ENCODE results near the gene MCTP2. TPM values are rescaled to one million over a fixed set of nuclear protein-coding genes. Genes with fewer than 3 reads are reported as not detected.

Gene MCTP2
- total RNA-seq, 1 donor from 2014 or later = 54.2 TPM

DNA sequence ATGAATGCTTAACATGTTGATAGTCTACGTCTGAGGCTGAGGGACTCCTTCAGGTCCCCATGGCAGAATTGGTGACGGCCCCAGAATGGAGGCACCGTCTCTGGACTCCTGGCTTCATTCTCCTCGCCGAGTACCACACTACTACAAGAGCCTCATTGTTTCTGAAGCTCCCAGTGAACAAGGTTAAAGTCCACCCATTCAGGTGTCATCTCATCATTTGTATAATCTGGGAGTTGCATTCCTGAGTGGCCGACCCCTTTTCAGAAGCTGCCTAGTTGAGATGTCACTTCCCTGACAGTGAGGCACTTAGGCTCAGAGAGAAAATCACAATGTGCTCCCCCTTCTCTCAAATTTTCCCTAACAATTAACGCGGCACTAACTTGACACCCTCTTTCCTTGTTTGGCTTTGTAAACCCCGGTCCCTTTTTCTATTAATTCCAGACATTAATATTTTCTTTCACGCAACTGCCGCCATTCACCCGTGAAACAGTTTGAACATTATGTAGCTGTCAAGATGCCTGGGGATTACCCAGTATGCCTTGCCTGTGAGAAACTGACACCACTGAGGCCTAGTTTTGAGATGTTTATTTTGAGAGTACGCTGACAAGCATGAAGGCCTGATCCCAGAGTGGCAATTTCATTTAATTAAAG lies 105.6 kb downstream of the MCTP2 start:
- Mint-ChIP-seq H3K4me1 (no peaks in the 10 kb centered on the region), H3K27me3 (no peaks in the 10 kb centered on the region), H3K36me3 (ENCODE audit: low read depth) (peaks cover 50% of the 10 kb centered on the region), H3K9me3 (no peaks in the 10 kb centered on the region), H3K4me3 (no peak overlapping the region), H3K27ac (no peak overlapping the region)
- CTCF ChIA-PET = no interaction called here
- DNase-seq = no peak
- POLR2A ChIA-PET = no interaction called here
- no peak for ATAC-seq (ENCODE audit: low read depth)
- intact Hi-C loops (cut with micrococcal nuclease) = no loop called here
- TF ChIP-seq, protein P1, sequence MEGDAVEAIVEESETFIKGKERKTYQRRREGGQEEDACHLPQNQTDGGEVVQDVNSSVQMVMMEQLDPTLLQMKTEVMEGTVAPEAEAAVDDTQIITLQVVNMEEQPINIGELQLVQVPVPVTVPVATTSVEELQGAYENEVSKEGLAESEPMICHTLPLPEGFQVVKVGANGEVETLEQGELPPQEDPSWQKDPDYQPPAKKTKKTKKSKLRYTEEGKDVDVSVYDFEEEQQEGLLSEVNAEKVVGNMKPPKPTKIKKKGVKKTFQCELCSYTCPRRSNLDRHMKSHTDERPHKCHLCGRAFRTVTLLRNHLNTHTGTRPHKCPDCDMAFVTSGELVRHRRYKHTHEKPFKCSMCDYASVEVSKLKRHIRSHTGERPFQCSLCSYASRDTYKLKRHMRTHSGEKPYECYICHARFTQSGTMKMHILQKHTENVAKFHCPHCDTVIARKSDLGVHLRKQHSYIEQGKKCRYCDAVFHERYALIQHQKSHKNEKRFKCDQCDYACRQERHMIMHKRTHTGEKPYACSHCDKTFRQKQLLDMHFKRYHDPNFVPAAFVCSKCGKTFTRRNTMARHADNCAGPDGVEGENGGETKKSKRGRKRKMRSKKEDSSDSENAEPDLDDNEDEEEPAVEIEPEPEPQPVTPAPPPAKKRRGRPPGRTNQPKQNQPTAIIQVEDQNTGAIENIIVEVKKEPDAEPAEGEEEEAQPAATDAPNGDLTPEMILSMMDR (IDR thresholded peaks at IDR 0.05) = no peak

DNA sequence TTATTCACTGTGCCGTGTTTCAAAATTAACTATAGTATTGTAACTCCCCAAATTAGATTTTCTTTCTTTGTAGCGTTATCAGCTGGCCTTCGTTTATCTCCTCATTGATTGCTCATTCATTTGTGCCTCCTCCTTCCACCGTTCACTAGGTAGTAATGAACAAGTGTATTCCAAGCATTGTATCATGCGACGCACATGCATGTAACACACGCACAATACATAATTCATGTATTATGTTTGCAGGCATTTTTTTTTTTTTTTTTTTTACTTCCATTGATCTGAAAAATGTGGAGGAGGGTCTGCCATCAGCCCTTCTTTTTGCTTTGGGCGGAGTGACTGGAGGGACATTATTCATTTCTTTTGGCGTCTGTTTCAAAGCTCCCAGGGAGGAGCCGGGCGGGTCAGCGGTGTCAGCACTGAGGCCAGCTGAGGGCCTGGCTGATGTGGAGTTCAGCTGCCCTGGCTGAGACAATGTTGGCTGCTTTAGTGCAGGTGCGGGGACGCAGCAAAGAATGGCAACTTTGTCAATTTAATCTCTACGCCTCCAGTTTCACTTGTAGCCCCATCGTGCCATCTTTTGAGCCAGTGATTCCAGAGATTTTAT lies 107.0 kb downstream of the MCTP2 start:
- TF ChIP-seq, protein P1 (IDR thresholded peaks at IDR 0.05) = no peak
- Mint-ChIP-seq H3K27ac (no peak overlapping the region), H3K27me3 (no peaks in the 10 kb centered on the region), H3K4me1 (no peaks in the 10 kb centered on the region), H3K9me3 (no peaks in the 10 kb centered on the region), H3K4me3 (no peak overlapping the region), H3K36me3 (ENCODE audit: low read depth) (peaks cover 56% of the 10 kb centered on the region)
- ChIA-PET CTCF (interaction anchor here (2.7 to 5.3 kb wide), 2 partner anchors 13 to 175 kb away, joined by 8 to 21 read pairs; no protein-coding TSS in a partner anchor), POLR2A (no interaction called here)
- no peak for ATAC-seq (ENCODE audit: low read depth)
- DNase-seq = no peak
- intact Hi-C loops (cut with micrococcal nuclease) = no loop called here

DNA sequence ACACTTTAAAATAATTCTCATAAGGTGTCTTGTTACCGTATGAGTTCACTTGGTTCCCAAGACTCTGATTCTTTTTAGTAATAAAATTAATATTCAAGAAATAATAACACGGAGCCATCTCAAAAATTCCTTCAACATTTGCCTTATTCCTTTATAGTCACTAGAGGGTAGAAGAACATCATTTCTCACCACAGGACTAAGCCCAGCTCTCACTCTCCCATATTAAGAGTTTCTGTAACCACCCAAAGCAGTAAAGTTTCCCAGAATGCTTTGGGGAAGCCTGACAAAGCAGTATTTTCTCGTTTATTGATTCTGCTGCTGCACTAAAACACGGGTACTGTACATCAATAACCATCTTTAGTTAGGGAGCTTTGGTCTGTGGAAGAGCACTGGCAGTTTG lies 114.9 kb downstream of the MCTP2 start:
- intact Hi-C loops (cut with micrococcal nuclease) = no loop called here

DNA sequence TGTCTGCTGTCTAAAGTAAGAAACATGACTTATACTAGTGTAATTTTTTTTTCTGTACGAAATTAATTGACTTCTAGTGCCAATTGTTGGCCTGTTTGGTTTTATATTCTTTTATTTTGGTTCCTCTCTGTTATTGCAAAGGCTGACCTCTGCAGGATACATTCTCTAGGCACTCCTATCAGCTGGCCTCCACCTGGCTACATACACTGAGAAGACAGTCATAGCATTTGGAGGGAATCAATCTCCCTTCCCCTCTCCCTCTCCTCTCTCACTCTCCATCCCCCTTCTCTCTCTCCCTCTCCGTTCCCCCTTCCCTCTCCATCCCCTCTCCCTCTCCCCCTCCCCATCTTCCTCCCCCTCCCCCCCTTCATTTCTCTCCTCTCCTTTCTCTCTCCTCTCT lies 116.7 kb downstream of the MCTP2 start:
- H3K27me3 Mint-ChIP-seq = no peaks in the 10 kb centered on the region
- ChIA-PET POLR2A (no interaction called here), CTCF (no interaction called here)
- no peak overlapping the region for H3K27ac Mint-ChIP-seq
- DNase-seq (no peak), ATAC-seq (ENCODE audit: low read depth) (no peak)
- TF ChIP-seq, protein P1 (IDR thresholded peaks at IDR 0.05) = no peak
- no peak overlapping the region for H3K4me3 Mint-ChIP-seq
- no peaks in the 10 kb centered on the region for H3K9me3 Mint-ChIP-seq
- intact Hi-C loops (cut with micrococcal nuclease) = no loop called here
- H3K36me3 Mint-ChIP-seq (ENCODE audit: low read depth) = peaks cover 62% of the 10 kb centered on the region
- no peaks in the 10 kb centered on the region for H3K4me1 Mint-ChIP-seq

More for the DNA sequence above, 114.9 kb downstream of the MCTP2 start:
- Mint-ChIP-seq H3K4me1 (no peaks in the 10 kb centered on the region), H3K27ac (no peak overlapping the region), H3K36me3 (ENCODE audit: low read depth) (peaks cover 50% of the 10 kb centered on the region), H3K27me3 (no peaks in the 10 kb centered on the region), H3K9me3 (no peaks in the 10 kb centered on the region), H3K4me3 (no peak overlapping the region)
- ChIA-PET CTCF (interaction anchor here (1.2 kb wide), 1 partner anchor 20 kb away, joined by 3 read pairs; no protein-coding TSS in a partner anchor), POLR2A (no interaction called here)
- no peak for DNase-seq
- TF ChIP-seq, protein P1 (IDR thresholded peaks at IDR 0.05) = no peak
- ATAC-seq (ENCODE audit: low read depth) = no peak

DNA sequence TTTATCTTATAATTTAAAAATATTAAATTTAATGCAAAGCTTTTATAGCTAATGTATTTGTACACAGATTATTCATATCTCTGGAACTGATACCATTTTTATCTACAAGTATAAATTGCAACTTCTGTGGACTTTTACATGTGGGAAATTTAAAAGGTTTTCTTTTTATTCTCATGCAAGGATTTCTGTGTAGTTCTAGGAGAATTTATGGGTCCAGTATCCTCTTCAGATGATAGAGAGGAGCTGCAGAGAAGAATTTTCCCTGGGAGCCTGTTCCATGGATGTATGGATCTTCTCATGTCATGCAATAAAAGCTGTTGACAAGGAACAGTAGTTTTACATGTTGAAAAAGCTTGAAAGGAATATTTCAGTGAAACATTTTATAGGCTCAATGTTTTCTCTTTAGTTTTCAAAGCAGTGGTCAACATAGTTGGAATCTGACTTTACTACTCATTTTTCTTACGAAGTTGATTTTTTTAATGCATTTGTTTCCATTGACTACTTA lies 119.7 kb downstream of the MCTP2 start:
- CTCF ChIA-PET = no interaction called here

More for the DNA sequence above, 119.7 kb downstream of the MCTP2 start:
- no peak overlapping the region for H3K4me3 Mint-ChIP-seq
- intact Hi-C loops (cut with micrococcal nuclease) = no loop called here
- H3K9me3 Mint-ChIP-seq = no peaks in the 10 kb centered on the region
- peaks cover 61% of the 10 kb centered on the region for H3K36me3 Mint-ChIP-seq (ENCODE audit: low read depth)
- no peaks in the 10 kb centered on the region for H3K4me1 Mint-ChIP-seq
- H3K27me3 Mint-ChIP-seq = no peaks in the 10 kb centered on the region
- ATAC-seq (ENCODE audit: low read depth) (no peak), DNase-seq (no peak)
- TF ChIP-seq, protein P1 (IDR thresholded peaks at IDR 0.05) = no peak
- POLR2A ChIA-PET = no interaction called here
- H3K27ac Mint-ChIP-seq = no peak overlapping the region

Data from activated B cell treated with CpG ODN at 0.5 μM for 24 hours (primary cell).